ENCODE results near the gene IQCH.
"Not testable (repeated sequence)": the region's sequence is repeated elsewhere in the genome, so short reads cannot be mapped to it uniquely, and the experiment has no call there.

IQCH gene

GRCh38 chr15:67248011-67248505, 6.5 kb upstream of the IQCH start:
- TF ChIP-seq CTCF (conservative IDR thresholded peaks at IDR 0.05) (no peak), ZFX (IDR thresholded peaks at IDR 0.05) (no peak)
- H3K27ac ChIP-seq: no peak overlapping the region

GRCh38 chr15:67249830-67250229, 4.8 kb upstream of the IQCH start:
- H3K27ac ChIP-seq: no peak overlapping the region
- TF ChIP-seq ZFX (IDR thresholded peaks at IDR 0.05) (no peak), CTCF (conservative IDR thresholded peaks at IDR 0.05) (no peak)

GRCh38 chr15:67251318-67251717, 3.3 kb upstream of the IQCH start:
- no peak overlapping the region for H3K27ac ChIP-seq
- TF ChIP-seq ZFX (IDR thresholded peaks at IDR 0.05): no peak
- no peak for TF ChIP-seq CTCF (conservative IDR thresholded peaks at IDR 0.05)

- TF ChIP-seq ZFX (IDR thresholded peaks at IDR 0.05) (no peak), CTCF (conservative IDR thresholded peaks at IDR 0.05) (no peak)
- H3K27ac ChIP-seq: peak overlapping the region; percentile 96
These were observed 1.5 kb upstream of the IQCH start for GRCh38 chr15:67253101-67253500.

- no peak for TF ChIP-seq ZFX (IDR thresholded peaks at IDR 0.05)
- TF ChIP-seq CTCF (conservative IDR thresholded peaks at IDR 0.05): no peak
- peak overlapping the region; percentile 96 for H3K27ac ChIP-seq
These were observed 893 bp upstream of the IQCH start for GRCh38 chr15:67253549-67254237.

GRCh38 chr15:67256051-67256450, 1.5 kb downstream of the IQCH start:
- TF ChIP-seq ZFX (IDR thresholded peaks at IDR 0.05) (no peak), CTCF (conservative IDR thresholded peaks at IDR 0.05) (no peak)
- H3K27ac ChIP-seq: no peak overlapping the region

GRCh38 chr15:67258412-67258811, 3.8 kb downstream of the IQCH start:
- H3K27ac ChIP-seq: not testable (repeated sequence)

GRCh38 chr15:67259379-67259778, 4.8 kb downstream of the IQCH start:
- no peak for TF ChIP-seq ZFX (IDR thresholded peaks at IDR 0.05)

More at GRCh38 chr15:67259379-67259778, 4.8 kb downstream of the IQCH start:
- H3K27ac ChIP-seq: no peak overlapping the region
